Kidney epithelial cell (primary cell): ENCODE measurements around the gene SPECC1. TPM values are rescaled to one million over a fixed set of nuclear protein-coding genes. Genes with fewer than 3 reads are reported as not detected.

Experiments
- DNase-seq: peaks from one replicate; pipeline ENCODE4 v3.0.0-alpha.2; 2010; ENCODE audit warnings: low read depth
- H3K27me3 ChIP-seq: 2 replicates; pipeline ENCODE4 v1.6.0; 2011; ENCODE audit warnings: low read length; ENCODE audit not compliant: control insufficient read depth, insufficient read depth
- H3K36me3 ChIP-seq: 2 replicates; pipeline ENCODE4 v1.5.1; 2011; ENCODE audit warnings: low read length; ENCODE audit not compliant: control insufficient read depth, insufficient read depth
- H3K4me3 ChIP-seq: 2 replicates; pipeline ENCODE4 v1.5.1; 2011; ENCODE audit warnings: low read depth, mild to moderate bottlenecking, control low read depth, low read length
- total RNA-seq: library from RNA; depleted of rRNA; stranded (reverse); fragments of >200 nt; gene quantifications from 2 replicates; pipeline ENCODE4 v1.2.3, GENCODE V29; 2015
- TF ChIP-seq, protein P1 (sequence below): IDR thresholded peaks from 2 replicates; pipeline ENCODE4 v1.5.1; 2011; ENCODE audit warnings: mild to moderate bottlenecking, moderate library complexity, low read length, control low read depth, inconsistent platforms; ENCODE audit not compliant: insufficient read depth, poor library complexity, severe bottlenecking

SPECC1 gene
- total RNA-seq, 1 donor from 2014 or later: 62.3 TPM

GRCh38 chr17:20197272-20197926 lies 188.2 kb downstream of the SPECC1 start:
- no peak overlapping the region for H3K4me3 ChIP-seq
- no peaks in the 10 kb centered on the region for H3K27me3 ChIP-seq
- no peaks in the 10 kb centered on the region for H3K36me3 ChIP-seq
- no peak for DNase-seq
- TF ChIP-seq, protein P1, sequence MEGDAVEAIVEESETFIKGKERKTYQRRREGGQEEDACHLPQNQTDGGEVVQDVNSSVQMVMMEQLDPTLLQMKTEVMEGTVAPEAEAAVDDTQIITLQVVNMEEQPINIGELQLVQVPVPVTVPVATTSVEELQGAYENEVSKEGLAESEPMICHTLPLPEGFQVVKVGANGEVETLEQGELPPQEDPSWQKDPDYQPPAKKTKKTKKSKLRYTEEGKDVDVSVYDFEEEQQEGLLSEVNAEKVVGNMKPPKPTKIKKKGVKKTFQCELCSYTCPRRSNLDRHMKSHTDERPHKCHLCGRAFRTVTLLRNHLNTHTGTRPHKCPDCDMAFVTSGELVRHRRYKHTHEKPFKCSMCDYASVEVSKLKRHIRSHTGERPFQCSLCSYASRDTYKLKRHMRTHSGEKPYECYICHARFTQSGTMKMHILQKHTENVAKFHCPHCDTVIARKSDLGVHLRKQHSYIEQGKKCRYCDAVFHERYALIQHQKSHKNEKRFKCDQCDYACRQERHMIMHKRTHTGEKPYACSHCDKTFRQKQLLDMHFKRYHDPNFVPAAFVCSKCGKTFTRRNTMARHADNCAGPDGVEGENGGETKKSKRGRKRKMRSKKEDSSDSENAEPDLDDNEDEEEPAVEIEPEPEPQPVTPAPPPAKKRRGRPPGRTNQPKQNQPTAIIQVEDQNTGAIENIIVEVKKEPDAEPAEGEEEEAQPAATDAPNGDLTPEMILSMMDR: no peak

DNA sequence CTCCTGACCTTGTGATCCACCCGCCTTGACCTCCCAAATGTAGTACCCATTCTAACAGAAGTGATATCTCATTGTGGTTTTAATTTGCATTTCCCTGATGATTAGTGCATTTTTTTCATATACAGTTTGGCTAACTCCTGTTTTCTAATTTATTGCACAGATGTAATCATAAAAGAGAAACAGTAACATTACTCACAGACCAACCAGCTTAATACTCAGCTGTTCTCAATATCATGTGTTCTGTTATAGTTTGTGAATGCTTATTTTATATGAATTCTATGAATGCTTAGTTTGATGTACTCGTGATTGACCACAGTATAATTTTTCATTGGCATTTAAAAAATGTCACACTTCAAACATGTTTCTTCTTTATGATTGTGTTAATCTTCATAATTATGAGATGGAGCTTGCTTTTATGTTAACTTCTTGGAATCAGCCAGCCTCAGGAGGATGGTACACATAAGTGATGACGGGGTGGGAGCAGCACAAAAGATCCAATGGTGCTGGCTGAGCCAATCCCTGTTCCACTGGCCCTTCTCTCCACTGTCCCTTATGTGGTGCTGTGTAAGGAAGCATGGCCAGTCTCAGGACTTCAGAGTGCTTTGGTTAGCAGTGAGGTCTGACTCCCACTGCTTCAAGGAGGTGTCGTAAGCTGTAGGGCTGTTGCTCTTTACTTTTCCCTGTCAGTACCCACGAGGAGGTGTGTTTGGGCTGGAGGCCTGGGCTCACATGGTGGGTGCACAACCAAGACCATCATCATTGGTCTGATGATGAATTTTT lies 191.0 kb downstream of the SPECC1 start:
- Histone ChIP-seq H3K4me3 (no peak overlapping the region), H3K36me3 (no peaks in the 10 kb centered on the region), H3K27me3 (no peaks in the 10 kb centered on the region)
- TF ChIP-seq, protein P1: no peak
- no peak for DNase-seq

DNA sequence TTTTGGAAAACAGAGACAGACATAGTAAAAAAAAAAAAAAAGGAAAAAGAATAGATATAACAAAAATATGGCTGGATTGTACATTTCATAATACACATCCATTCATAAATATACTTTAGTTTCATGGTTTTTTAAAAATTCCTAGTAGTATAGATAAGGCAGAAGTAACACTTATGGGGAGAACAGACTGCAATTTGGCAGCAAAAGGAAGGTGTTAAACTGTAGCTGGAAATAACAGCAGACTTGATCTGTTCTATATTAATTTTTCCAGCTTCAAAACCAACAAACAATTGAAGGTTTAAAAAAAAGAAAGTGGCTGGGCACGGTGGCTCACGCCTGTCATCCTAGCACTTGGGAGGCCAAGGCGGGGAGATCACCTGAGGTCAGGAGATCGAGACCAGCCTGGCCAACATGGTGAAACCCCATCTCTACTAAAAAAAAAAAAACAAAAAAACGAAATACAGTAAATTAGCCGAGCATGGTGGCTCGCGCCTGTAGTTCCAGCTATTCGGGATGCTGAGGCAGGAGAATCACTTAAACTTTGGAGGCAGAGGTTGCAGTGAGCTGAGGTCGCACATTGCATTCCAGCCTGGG lies 191.8 kb downstream of the SPECC1 start:
- TF ChIP-seq, protein P1: no peak

DNA sequence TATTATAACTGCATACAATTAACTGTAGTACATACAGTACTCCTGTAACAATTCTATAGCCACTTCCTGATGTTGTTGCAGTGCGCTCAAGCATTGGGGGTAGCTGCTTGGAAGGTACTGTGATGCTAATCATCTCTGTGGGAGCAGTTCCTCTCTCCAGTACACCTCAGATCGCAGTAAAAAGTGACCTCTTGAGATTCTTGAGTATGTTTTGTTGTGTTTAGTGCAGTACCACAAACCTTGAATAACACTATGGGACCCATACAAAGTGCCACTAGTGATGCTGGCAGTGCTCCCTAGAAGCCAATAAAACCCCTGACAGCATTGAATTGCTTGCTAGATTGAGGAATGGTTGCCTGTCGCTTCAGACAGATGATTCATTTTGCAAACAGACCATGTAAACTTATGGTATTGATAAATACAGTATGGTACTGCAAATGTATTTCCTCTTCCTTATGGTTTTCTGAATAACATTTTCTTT lies 193.0 kb downstream of the SPECC1 start:
- no peak for DNase-seq
- TF ChIP-seq, protein P1: no peak
- no peak overlapping the region for H3K4me3 ChIP-seq

More for the DNA sequence above, 191.8 kb downstream of the SPECC1 start:
- no peak for DNase-seq
- no peaks in the 10 kb centered on the region for H3K36me3 ChIP-seq
- no peak overlapping the region for H3K4me3 ChIP-seq
- no peaks in the 10 kb centered on the region for H3K27me3 ChIP-seq

GRCh38 chr17:20203018-20203417 lies 193.9 kb downstream of the SPECC1 start:
- Histone ChIP-seq H3K27me3 (no peaks in the 10 kb centered on the region), H3K36me3 (no peaks in the 10 kb centered on the region), H3K4me3 (no peak overlapping the region)
- TF ChIP-seq, protein P1: no peak
- DNase-seq: no peak

More for the DNA sequence above, 193.0 kb downstream of the SPECC1 start:
- H3K36me3 ChIP-seq: no peaks in the 10 kb centered on the region
- H3K27me3 ChIP-seq: no peaks in the 10 kb centered on the region
